ENCODE measurements around the gene TBCK.
"Not testable (repeated sequence)": the region's sequence is repeated elsewhere in the genome, so short reads cannot be mapped to it uniquely, and the experiment has no call there.

Gene TBCK

GRCh38 chr4:106315968-106316772 is at the start of gene TBCK, which contains the start of gene AIMP1:
Gene TBCK, minus strand, starts transcription at chr4:106316209. Its CDS starts 7,249 bp downstream, at chr4:106308960.
Gene AIMP1, plus strand, starts transcription at chr4:106316550. Its CDS starts 8,460 bp downstream, at chr4:106325010.
- DNase-seq (ENCODE audit: low spot score), result peak; percentile 74

- no peak for DNase-seq (ENCODE audit: low spot score)
These were observed 49.6 kb upstream of the TBCK start for GRCh38 chr4:106365613-106366012.

- DNase-seq (ENCODE audit: low spot score), result no peak
These were observed 48.3 kb upstream of the TBCK start for GRCh38 chr4:106364282-106364681.

GRCh38 chr4:106362086-106362825 is 46.2 kb upstream of the TBCK start:
- no peak for DNase-seq (ENCODE audit: low spot score)

- no peak for DNase-seq (ENCODE audit: low spot score)
These were observed 42.9 kb upstream of the TBCK start for GRCh38 chr4:106358899-106359298.

- DNase-seq (ENCODE audit: low spot score), result no peak
These were observed 39.2 kb upstream of the TBCK start for GRCh38 chr4:106355193-106355592.

- no peak for DNase-seq (ENCODE audit: low spot score)
These were observed 37.8 kb upstream of the TBCK start for GRCh38 chr4:106353786-106354185.

- DNase-seq (ENCODE audit: low spot score), result no peak
These were observed 35.0 kb upstream of the TBCK start for GRCh38 chr4:106351016-106351415.

GRCh38 chr4:106347167-106347566 is 31.2 kb upstream of the TBCK start:
- DNase-seq (ENCODE audit: low spot score), result no peak

GRCh38 chr4:106344647-106344970 is 28.6 kb upstream of the TBCK start:
- DNase-seq (ENCODE audit: low spot score), result no peak

GRCh38 chr4:106343865-106344646 is 28.0 kb upstream of the TBCK start:
- DNase-seq (ENCODE audit: low spot score), result no peak

GRCh38 chr4:106340774-106341173 is 24.8 kb upstream of the TBCK start:
- no peak for DNase-seq (ENCODE audit: low spot score)

GRCh38 chr4:106339431-106339830 is 23.4 kb upstream of the TBCK start:
- no peak for DNase-seq (ENCODE audit: low spot score)

- no peak for DNase-seq (ENCODE audit: low spot score)
These were observed 22.7 kb upstream of the TBCK start for GRCh38 chr4:106338671-106339070.

GRCh38 chr4:106337916-106338315 is 21.9 kb upstream of the TBCK start:
- no peak for DNase-seq (ENCODE audit: low spot score)

GRCh38 chr4:106336618-106337017 is 20.6 kb upstream of the TBCK start:
- no peak for DNase-seq (ENCODE audit: low spot score)

- no peak for DNase-seq (ENCODE audit: low spot score)
These were observed 18.9 kb upstream of the TBCK start for GRCh38 chr4:106334741-106335470.

- no peak for DNase-seq (ENCODE audit: low spot score)
These were observed 17.2 kb upstream of the TBCK start for GRCh38 chr4:106333186-106333585.

GRCh38 chr4:106329041-106329618 is 13.1 kb upstream of the TBCK start:
- DNase-seq (ENCODE audit: low spot score), result peak; percentile 25

GRCh38 chr4:106325800-106326199 is 9.8 kb upstream of the TBCK start:
- no peak for DNase-seq (ENCODE audit: low spot score)

- DNase-seq (ENCODE audit: low spot score), result no peak
These were observed 7.1 kb upstream of the TBCK start for GRCh38 chr4:106323119-106323518.

GRCh38 chr4:106321814-106322213 is 5.8 kb upstream of the TBCK start:
- DNase-seq (ENCODE audit: low spot score), result not testable (repeated sequence)

All from germinal center (tissue), 1 donor.